B cell (primary cell): ENCODE data around the gene SSX4B.

ENCODE experiments used
- EZH2 ChIP-seq: IDR thresholded peaks from 2 replicates; pipeline ENCODE4 v1.6.1; 2012; ENCODE audit warnings: borderline replicate concordance, low read depth, mild to moderate bottlenecking, moderate library complexity, low read length; ENCODE audit not compliant: insufficient read depth, poor library complexity, severe bottlenecking
- TF ChIP-seq, protein P1 (sequence below): fragments of 200-600 bp; IDR thresholded peaks from one replicate; pipeline ENCODE4 v1.8.0; 2022; ENCODE audit warnings: antibody characterized with exemption, mild to moderate bottlenecking

DNA sequence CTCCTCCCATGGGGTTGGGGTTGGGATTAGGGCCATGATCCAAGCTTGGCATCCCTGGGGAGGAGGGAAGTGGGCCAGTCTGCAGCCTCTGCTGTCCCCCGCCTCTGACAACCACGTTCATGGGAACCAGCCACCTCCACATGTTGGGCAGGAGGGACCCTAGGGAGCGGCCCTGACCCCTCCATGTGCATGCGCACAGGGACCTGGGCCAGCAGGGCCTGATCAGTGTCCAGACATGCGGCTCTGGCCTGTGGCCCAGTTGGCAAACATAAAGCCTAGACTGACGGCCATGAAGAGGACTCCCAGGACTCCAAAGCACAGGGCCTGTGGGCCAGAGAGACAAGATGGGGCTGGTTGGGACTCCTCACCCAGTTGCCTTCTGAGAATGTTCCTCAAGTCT, 47.0 kb upstream of the SSX4B start:
- no peak for TF ChIP-seq EZH2
- TF ChIP-seq, protein P1, sequence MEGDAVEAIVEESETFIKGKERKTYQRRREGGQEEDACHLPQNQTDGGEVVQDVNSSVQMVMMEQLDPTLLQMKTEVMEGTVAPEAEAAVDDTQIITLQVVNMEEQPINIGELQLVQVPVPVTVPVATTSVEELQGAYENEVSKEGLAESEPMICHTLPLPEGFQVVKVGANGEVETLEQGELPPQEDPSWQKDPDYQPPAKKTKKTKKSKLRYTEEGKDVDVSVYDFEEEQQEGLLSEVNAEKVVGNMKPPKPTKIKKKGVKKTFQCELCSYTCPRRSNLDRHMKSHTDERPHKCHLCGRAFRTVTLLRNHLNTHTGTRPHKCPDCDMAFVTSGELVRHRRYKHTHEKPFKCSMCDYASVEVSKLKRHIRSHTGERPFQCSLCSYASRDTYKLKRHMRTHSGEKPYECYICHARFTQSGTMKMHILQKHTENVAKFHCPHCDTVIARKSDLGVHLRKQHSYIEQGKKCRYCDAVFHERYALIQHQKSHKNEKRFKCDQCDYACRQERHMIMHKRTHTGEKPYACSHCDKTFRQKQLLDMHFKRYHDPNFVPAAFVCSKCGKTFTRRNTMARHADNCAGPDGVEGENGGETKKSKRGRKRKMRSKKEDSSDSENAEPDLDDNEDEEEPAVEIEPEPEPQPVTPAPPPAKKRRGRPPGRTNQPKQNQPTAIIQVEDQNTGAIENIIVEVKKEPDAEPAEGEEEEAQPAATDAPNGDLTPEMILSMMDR, result no peak
